A549 treated with CORT108297 at 1 μM for 4 hours (cell line): Measurements from ENCODE around the gene HOXB5. TPM values are rescaled to one million over a fixed set of nuclear protein-coding genes. Genes with fewer than 3 reads are reported as not detected.

Experiments
- total RNA-seq: library from RNA; stranded (reverse); fragments of 200-300 nt; extraction: Qiagen RNA extraction; gene quantifications from 5 replicates; pipeline ENCODE4 v1.2.3, GENCODE V29; 2022

The HOXB5 gene
- total RNA-seq, result 1.5 to 2.9 TPM (median 2.6 TPM) in 5 replicates

DNA sequence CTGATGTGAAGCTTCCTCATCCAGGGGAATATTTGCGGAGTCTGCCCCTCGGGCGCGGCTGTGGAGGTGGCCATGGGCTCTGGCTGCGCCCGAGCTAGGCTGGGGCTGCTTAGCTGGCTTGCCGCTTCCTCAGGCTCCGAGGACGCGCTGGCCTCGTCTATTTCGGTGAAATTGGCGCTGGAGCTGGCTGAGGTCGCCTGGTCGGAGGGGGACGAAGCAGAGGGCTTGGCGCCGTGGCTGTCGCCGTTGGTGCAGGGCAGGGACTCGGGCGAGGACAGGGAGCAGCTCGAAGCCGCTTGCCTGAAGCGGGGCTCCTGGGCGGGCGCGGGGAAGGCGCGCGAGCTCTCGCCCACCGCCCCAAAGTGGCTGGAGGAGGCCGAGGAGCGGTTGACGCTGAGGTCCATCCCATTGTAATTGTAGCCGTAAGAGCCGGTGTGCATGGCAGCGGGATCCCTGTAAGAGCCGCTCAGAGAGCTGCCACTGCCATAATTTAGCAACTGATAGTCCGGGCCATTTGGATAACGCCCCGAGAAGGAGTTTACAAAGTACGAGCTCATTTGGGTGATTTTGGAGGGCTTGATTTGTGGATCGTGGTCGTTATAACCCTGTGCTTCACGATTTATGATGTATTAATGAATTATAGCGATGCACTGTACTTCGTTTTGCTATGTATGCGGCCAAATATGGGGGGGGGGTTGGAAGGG is at the start of gene HOXB5:
HOXB5 (minus strand) TSS at position 654 of the 704 bp plus-strand sequence; CDS start at position 557, 97 bp downstream.

DNA sequence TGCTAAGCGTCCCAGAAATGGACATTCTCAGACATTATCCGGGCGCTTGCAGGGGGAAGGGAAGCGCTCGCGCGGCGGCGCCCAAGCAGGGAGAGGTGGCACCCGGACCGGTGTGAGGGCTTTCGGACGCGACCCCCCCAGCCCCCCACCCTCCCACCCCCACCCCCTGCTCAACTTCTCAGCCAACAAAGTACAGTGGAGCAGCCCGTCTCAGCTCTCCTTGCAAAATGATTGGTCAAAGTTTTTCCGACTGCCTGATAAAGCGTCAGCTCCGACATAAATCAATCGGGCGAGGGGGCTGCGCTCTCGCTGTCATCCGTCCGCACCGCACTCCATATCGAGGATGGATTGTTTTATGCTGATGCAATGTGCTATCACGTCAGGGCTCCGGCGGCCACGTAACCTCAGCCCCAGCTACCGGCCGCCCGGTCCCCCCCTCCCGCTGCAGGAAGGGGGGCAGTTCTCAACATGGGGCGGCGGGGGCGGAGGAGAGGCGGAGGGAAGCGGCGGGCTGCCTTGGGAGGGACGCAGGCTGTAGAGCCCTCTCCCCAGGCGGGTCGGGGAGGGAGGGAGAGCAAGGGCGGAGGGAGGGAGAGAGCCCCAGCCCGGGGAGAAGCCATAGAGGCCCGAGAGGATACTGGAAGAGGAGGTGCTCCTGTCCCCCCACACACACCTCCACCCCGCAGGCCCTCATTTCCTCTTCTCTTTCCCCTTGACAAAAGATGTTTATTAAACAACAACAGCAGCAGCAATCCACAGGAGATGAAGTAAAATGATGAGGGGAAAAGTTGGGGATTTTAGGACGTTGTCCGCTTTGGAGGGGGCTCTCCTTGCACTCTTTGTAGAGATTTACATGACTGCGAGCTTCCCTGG is 32.9 kb upstream of the HOXB5 start, which contains the start of gene HOXB9:
HOXB9 (minus strand) TSS at position 114 of the 873 bp plus-strand sequence; CDS start at position 25, 89 bp downstream.

DNA sequence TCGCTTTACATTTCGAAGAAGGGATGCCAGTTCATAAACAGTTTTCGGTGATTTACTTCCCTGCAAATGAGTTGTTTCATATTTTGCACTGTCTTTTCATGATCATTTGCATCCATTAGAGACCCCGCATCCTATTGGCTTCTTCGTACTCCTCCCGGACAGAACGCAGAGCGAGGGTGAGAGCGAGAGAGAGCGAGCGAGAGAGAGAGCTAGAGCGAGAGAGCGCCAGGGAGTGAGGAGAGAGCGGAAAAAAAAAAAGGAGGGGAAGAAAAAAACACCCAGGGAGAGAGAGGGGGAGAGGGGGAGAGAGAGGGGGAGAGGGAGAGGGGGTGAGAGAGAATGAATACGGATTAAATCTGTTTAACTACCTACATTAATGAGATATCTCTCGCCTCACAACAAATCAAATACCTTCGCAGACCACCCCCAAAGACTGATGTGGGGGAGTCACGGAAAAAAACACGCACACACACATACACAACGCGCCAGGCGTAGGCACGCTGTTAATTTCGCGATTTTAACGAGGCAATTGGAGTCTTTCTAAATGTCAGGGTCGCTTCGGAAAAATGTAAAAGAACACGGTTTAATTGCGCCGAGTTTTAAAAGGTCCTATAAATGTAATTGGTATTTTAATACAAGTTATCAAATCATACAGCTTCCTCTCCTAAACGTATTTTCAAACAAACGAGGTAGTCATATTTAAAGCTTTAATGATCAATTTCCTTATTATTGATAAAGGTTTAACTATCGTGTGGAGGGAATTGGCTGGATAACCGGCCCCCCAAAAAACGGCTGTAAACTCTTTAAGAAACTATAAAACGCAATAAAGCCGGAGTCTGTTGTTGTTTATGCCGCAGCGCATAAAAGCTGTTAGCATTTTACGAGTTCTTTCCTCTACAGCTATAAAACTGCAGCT is 21.7 kb upstream of the HOXB5 start, which contains the start of gene HOXB8:
HOXB8 (minus strand) TSS at position 246 of the 916 bp plus-strand sequence. CDS start 588 bp downstream, outside the sequence.

DNA sequence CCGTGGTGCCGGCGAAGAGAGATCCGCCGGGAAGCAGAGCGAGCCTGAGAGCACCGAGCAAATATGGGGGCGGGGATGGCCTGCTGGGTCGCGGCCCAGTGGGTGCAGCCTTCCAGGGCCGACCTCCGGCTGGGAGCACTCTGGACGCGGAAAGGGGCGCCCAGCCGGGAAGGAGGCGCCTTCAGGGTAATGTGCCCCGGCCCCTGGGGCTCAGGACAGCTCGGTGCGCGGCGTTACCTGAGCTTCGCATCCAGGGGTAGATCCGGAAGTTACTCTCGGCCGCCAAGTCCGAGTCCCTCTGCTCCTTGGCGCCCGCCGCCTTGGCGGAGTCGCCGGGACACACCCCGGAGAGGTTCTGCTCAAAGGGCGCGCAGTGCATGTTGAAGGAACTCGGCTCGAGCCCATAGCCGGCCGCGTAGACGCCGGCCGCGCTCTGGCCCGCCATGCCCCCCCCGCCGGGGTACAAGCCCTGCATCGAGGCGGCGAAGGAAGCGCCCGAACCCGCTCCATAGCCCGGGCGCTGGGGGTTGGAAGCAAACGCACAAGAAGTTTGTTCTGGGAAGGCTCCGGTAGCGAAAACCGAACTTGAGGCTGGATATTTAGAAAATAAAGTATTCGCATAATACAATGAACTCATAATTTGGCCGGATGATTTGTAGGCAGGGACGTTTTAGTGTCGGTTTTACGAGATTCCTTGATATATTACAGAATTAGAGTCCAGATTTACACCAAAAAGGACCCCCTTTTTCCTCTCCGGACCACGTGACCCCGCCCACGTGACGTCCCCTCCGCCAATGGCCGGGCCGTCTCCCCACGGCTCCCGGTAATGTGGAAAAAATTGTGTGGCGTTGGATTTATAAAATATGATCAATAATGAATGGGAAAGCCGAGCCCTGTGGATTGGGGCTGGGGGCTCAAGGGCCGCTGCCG is 17.0 kb upstream of the HOXB5 start, which contains the start of gene HOXB7:
HOXB7 (minus strand) TSS at position 736 of the 930 bp plus-strand sequence; CDS start at position 637, 99 bp downstream.

DNA sequence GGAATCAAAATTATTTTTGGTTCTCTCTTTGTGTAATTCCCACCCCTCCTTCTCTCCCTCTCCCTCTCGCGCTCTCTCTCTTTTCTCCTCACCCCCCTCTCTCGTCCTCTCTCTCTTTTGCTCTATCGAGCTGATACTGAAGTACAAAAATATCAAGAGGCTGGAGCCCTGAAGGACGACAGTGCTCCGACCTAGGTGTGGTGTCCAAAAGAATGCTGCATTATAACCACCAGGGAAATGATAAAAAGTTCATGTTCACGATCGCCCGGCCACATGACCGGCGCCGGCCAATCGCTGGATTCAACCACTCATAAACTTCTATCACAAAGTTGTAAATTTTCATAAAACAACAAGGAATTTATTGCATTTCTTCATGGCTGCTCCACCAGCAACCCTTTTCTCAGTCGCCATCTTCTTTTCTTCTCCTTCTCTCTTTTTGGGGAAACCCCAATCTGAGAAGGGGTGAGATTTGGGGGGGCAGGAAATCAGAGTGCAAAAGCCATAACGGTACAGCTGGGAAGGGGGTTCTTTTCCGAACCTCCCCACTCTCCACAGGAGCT is 11.3 kb upstream of the HOXB5 start, which contains the start of gene HOXB6:
HOXB6 (minus strand) TSS at position 217 of the 560 bp plus-strand sequence. CDS start 6,836 bp downstream, outside the sequence.

DNA sequence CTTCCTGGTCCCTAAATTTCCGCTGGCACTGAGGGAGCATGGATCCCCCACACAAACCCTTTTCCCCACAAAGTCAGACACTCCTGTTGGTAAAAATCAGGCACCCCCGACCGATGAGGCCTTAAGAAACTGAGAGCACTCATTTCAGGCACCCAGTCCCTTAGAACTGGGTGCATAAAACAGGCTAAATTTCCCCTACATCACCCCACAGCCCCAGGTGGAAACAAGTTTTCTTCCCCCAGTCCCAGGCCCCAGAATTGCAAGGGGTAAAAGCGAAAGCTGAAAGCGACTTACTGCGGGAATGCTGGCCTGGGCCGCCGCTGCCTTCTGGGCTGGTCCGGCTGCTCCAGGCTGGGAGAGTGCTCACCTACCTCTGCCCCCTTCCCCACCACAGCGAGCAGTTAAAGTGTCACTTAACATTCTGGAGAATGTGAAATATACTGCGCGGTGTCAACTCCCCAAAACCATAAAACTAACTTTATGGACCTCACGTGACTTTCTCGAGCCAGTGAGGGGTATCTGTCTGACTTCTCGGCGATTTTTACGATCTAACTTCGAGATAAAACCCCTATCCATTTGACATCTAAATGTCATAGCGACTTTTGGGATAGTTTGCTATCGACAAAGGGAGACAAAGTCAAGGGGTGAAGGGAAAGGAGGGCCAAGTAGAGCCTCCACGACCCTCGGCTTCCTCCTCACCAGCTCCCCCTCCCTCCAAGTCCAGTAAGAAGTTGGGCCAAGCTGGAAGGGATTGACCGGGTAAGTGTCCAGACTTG is 3.6 kb downstream of the HOXB5 start, which contains the start of gene HOXB3:
HOXB3 (minus strand) TSS at position 411 of the 776 bp plus-strand sequence. CDS start 37,767 bp downstream, outside the sequence.

DNA sequence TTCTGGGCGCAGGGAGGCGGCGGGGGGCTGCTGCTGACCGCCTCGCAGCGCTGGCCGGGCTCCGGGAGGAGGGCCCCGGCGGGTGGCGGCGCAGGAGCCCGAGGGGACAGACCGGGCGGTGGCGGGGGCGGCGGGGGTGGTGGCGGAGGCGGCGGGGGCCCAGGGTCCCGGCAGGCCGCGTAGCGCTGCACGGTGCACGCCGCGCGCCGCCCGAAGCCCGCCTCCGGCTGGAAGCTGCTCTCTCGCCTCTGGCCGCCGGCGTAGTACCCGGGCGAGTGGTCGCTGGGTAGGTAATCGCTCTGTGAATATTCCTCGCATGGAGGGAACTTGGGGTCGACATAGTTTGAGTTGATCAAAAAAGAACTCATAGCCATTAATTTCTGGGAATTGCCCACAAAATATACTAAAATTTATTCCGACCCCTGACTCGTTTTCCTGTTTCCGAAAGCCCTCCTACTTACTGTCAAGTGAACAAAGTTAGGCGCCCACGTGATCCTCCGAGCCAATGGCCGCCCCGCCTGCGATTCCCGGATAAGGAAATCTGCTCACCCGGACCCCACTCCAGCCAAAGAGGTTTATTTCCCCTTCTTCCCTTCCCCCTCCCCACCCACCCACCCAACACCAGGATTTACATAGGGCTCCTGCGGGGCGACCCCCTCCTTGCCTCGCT is 15.5 kb downstream of the HOXB5 start, which contains the start of gene HOXB4:
HOXB4 (minus strand) TSS at position 405 of the 670 bp plus-strand sequence; CDS start at position 374, 31 bp downstream.

DNA sequence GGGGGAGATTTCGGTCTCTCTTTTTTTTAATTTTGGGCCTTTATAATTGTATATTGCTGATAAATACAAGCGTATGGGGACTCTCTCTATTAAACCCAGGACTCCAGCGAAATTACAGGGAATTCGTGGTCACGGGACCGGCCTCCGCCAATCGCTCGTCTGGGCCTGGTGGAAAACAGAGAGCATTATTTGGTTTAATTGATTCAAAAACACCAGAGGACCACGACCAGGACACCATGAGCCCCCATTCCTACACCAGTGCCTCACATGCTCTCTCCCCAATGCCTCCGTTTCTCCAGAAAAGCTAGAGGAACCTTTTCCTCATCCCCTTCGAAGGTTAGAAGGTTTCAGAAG is 48.6 kb downstream of the HOXB5 start, which contains the start of gene HOXB2:
HOXB2 (minus strand) TSS at position 88 of the 354 bp plus-strand sequence. CDS start 198 bp downstream, outside the sequence.

Other genes with a start within 250 kb of the HOXB5 start
- gene SKAP1, start 163.6 kb downstream of the HOXB5 start, total RNA-seq, result 0.18 to 0.42 TPM (median 0.37 TPM) in 3 of 5 replicates, not detected in the others
- gene HOXB1, start 62.8 kb downstream of the HOXB5 start, total RNA-seq, result not detected in 5 replicates
- gene HOXB2, start 48.7 kb downstream of the HOXB5 start, total RNA-seq, result 0.51 to 0.76 TPM (median 0.55 TPM) in 5 replicates
- gene HOXB4, start 15.4 kb downstream of the HOXB5 start, total RNA-seq, result 0.03 to 0.20 TPM (median 0.13 TPM) in 5 replicates
- gene HOXB3, start 3.5 kb downstream of the HOXB5 start, total RNA-seq, result 4.6 to 6.8 TPM (median 5.7 TPM) in 5 replicates
- 4.2 to 6.5 TPM (median 6.2 TPM) in 5 replicates for gene HOXB6, start 11.2 kb upstream of the HOXB5 start, total RNA-seq
- 32.6 to 36.9 TPM (median 33.6 TPM) in 5 replicates for gene HOXB7, start 17.2 kb upstream of the HOXB5 start, total RNA-seq
- gene HOXB8, start 21.5 kb upstream of the HOXB5 start, total RNA-seq, result 6.4 to 9.9 TPM (median 9.2 TPM) in 5 replicates
- gene HOXB9, start 32.6 kb upstream of the HOXB5 start, total RNA-seq, result 7.5 to 8.7 TPM (median 7.8 TPM) in 5 replicates
- not detected in 5 replicates for gene PRAC1, start 128.7 kb upstream of the HOXB5 start, total RNA-seq
- not detected in 5 replicates for gene PRAC2, start 129.4 kb upstream of the HOXB5 start, total RNA-seq
- 2.1 to 2.6 TPM (median 2.4 TPM) in 5 replicates for gene HOXB13, start 135.0 kb upstream of the HOXB5 start, total RNA-seq
- gene TTLL6, start 223.4 kb upstream of the HOXB5 start, total RNA-seq, result 0.34 to 0.88 TPM (median 0.49 TPM) in 5 replicates
- 61.0 to 89.2 TPM (median 70.8 TPM) in 5 replicates for gene CALCOCO2, start 237.3 kb upstream of the HOXB5 start, total RNA-seq